ENCODE measurements around the gene EXOC1L.

The EXOC1L gene

GRCh38 chr4:55876387-55876786, 56.8 kb downstream of the EXOC1L start:
- TF ChIP-seq CTCF (IDR thresholded peaks at IDR 0.05) = no peak
- Histone ChIP-seq H3K4me3 (no peak overlapping the region), H3K27ac (no peak overlapping the region)
- DNase-seq (ENCODE audit: low spot score) = no peak

GRCh38 chr4:55879224-55879623, 59.6 kb downstream of the EXOC1L start:
- no peak for DNase-seq (ENCODE audit: low spot score)
- no peak for TF ChIP-seq CTCF (IDR thresholded peaks at IDR 0.05)
- no peak overlapping the region for H3K27ac ChIP-seq
- no peak overlapping the region for H3K4me3 ChIP-seq

DNA sequence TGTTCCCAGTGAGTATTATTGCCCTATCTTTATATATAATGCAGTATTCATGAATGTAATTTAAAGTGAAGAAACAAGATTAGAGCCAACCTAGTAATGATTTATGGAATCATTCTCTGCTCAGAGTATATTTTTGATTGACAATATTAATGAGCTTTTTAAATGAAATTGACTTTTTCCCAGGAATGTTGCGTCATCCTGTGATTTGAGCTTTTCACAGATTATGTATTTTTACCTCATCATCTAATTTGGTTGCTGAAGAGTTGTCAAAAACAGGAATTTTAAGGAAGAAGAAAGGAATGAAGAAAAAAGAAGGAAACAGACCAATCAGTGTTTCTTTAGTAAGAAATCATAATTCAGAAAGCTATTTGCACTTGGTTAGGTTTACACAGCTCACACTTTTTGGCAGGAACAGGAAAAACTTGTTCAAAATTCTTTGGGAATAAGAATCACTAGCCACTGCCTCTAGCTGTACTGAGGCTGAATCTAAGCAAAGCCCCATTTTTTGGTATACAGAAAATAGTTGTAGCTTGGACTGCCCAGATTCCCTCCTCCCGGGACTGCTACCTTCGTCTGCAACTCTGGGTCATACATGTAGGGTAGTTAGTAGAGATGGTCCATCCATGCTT, 61.2 kb downstream of the EXOC1L start:
- Histone ChIP-seq H3K4me3 (no peak overlapping the region), H3K27ac (no peak overlapping the region)
- TF ChIP-seq CTCF (IDR thresholded peaks at IDR 0.05) = no peak
- DNase-seq (ENCODE audit: low spot score) = no peak

DNA sequence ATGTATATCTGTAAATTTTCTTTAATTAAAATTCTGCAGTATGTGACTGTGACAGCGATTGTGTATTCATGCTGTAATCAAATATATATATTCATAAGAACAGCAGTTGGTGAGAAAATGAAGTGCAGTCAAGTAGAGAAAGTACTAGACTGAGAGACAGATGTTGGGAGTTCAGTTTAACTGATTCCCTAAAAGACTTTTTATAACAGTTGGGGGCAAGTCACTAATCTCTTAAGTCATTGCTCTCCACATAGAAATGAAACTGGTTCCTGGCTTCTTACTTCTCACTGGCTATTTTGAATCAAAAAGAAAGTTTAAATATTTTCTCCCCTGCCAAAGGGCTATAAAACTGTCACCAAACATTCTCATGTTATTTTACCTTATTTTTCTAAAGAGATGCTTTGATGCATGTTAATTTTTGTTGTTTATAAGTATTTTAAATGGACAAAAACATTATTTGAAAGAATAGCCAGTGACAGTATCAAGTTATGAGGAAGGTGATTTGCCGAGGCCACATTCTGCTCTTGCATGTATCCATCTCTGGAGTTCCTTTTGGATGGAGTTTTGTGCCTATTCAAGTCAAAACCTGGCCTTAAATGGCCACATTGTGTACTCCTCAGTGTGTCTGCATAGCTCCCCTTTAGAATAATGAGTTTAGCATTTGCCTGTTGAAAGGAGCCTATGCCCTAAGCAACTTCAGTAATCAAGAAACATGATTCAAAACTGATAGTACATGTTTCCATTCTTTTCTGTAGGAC, 64.7 kb downstream of the EXOC1L start:
- TF ChIP-seq CTCF (IDR thresholded peaks at IDR 0.05) = no peak
- H3K4me3 ChIP-seq = no peak overlapping the region
- DNase-seq (ENCODE audit: low spot score) = no peak
- H3K27ac ChIP-seq = no peak overlapping the region

DNA sequence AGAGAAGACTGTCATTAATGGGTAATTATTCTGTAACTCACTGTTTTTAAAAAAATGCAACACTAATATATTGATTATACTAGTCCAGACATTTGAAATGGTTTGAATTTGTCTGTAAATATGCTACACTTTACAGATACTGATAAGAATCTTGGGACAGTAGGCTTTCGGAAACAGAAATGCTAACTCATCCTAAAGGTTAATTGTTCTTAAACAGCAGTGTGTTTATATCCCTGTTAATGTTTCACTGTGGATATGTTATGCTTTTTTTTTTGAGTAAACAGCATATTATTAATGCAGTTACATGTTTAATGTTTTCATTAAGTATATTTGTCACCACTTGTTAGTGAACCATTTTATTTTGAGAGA, 65.2 kb downstream of the EXOC1L start:
- DNase-seq (ENCODE audit: low spot score) = no peak
- H3K27ac ChIP-seq = no peak overlapping the region
- TF ChIP-seq CTCF (IDR thresholded peaks at IDR 0.05) = no peak
- no peak overlapping the region for H3K4me3 ChIP-seq
